Stimulated activated CD8-positive, alpha-beta memory T cell treated with anti-CD3 and anti-CD28 coated beads, Interleukin-15, amount 100 ng/mL, for 1 hour (primary cell): ENCODE results near the gene ARMC2.

Experiments
- DNase-seq: peaks from one replicate; pipeline ENCODE4 v3.0.0-alpha.2; 2020; ENCODE audit warnings: low read depth

ARMC2 gene

DNA sequence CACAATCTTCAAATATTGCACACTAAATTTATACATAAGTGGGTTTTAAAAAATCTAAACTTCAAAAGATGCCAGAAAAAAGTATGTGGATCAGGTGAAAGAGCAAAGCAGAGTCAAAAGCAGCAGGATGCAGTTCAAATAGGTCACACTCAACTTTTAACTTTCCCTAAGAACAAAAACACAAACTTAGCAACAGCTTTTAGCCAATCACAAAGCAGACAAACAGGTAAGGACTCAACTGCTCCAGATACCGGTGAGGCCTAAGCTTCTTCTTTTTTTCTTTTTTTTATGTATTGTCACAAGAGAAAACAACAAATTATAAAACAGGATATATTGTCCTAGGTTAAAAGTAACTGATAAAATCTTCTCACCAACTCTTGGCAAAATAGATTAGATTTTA, 171.7 kb downstream of the ARMC2 start:
- no peak for DNase-seq

DNA sequence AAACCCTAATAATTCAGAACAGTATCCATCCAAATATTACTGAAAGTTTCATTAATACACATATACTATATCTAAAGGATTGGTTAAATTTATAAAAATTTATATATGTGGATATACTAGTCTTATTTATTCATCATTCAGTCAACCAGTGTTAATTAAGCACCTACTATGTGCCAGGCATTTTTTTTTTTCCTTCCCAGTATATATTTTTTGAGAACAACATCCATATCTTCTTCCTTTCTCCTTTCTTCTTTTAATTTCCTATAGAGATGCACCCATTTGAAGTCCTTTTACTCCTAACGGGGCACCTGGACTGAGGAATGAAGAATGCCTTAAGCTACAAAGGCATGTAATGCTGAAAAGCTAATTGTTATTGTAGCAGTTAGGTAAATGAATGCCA, 173.6 kb downstream of the ARMC2 start:
- no peak for DNase-seq

DNA sequence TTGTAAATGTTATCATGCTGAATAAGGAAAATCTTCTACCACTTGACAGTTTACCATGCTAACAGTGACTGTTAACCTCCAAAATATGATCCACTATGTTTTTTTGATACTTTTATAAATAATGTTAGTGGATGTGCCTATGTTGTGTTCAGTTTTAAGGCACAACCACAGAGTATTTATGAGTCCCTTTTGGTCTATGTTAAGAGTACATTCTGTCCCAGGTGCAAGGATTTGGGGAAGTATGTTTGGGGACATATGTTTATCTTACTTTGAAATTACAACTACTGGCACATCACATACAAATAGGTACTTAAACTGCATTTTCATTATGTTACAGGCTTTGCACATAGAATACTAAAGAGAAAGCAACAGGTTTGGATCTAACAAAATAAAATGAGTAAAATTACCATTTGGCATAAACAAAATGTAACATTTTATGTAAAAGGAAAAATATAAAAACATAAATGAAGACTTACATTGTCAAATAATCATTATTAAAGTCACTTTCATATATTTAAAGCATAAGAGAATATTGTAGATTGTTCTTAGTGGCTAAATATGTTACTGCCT, 175.2 kb downstream of the ARMC2 start:
- DNase-seq: no peak
